IPS-18c (cell line): ENCODE results near the gene HOXA10.

ENCODE experiments used
- H3K4me3 ChIP-seq: 2 replicates; pipeline ENCODE4 v1.7.0; 2013; ENCODE audit warnings: low read depth, mild to moderate bottlenecking, low read length, moderate library complexity; ENCODE audit not compliant: insufficient read depth
- H3K9me3 ChIP-seq: one replicate; pipeline ENCODE4 v1.6.1; 2013; ENCODE audit warnings: mild to moderate bottlenecking, low read length, moderate library complexity; ENCODE audit not compliant: control insufficient read depth, insufficient read depth

HOXA10 gene

GRCh38 chr7:27165089-27165995 is 8.8 kb downstream of the HOXA10 start, which contains the start of gene HOXA9:
Gene HOXA9, minus strand, starts transcription at chr7:27165537. Its CDS starts 80 bp downstream, at chr7:27165457.
- Histone ChIP-seq H3K9me3 (peaks cover 9% of the 10 kb centered on the region), H3K4me3 (no peak within 1 kb of the TSS; the same call in 1 of the 2 replicates)

GRCh38 chr7:27164367-27165088 is 9.6 kb downstream of the HOXA10 start:
- Histone ChIP-seq H3K4me3 (no peak overlapping the region; the same call in 1 of the 2 replicates), H3K9me3 (peaks cover 12% of the 10 kb centered on the region)

- Histone ChIP-seq H3K9me3 (peaks cover 12% of the 10 kb centered on the region), H3K4me3 (no peak overlapping the region)
Measured at GRCh38 chr7:27164045-27164366, 10.1 kb downstream of the HOXA10 start.

- peaks cover 13% of the 10 kb centered on the region for H3K9me3 ChIP-seq
- H3K4me3 ChIP-seq, result no peak overlapping the region
Measured at GRCh38 chr7:27163288-27164044, 10.7 kb downstream of the HOXA10 start.

- no peak overlapping the region for H3K4me3 ChIP-seq
- H3K9me3 ChIP-seq, result peaks cover 16% of the 10 kb centered on the region
Measured at GRCh38 chr7:27162561-27163287, 11.4 kb downstream of the HOXA10 start.

- Histone ChIP-seq H3K4me3 (no peak overlapping the region), H3K9me3 (peaks cover 16% of the 10 kb centered on the region)
Measured at GRCh38 chr7:27161721-27162560, 12.2 kb downstream of the HOXA10 start.

GRCh38 chr7:27161214-27161720 is 12.9 kb downstream of the HOXA10 start:
- no peak overlapping the region for H3K4me3 ChIP-seq
- H3K9me3 ChIP-seq, result peaks cover 16% of the 10 kb centered on the region

GRCh38 chr7:27160546-27161213 is 13.4 kb downstream of the HOXA10 start:
- peaks cover 16% of the 10 kb centered on the region for H3K9me3 ChIP-seq

GRCh38 chr7:27160145-27160545 is 14.0 kb downstream of the HOXA10 start:
- peak overlapping the region; percentile 61; the same call in 1 of the 2 replicates for H3K4me3 ChIP-seq
- H3K9me3 ChIP-seq, result peaks cover 12% of the 10 kb centered on the region

More at GRCh38 chr7:27160546-27161213, 13.4 kb downstream of the HOXA10 start:
- peak overlapping the region; percentile 61 for H3K4me3 ChIP-seq

- Histone ChIP-seq H3K9me3 (peaks cover 9% of the 10 kb centered on the region), H3K4me3 (no peak overlapping the region)
Measured at GRCh38 chr7:27159266-27160144, 14.6 kb downstream of the HOXA10 start.

GRCh38 chr7:27158436-27159265 is 15.5 kb downstream of the HOXA10 start:
- Histone ChIP-seq H3K9me3 (peaks cover 9% of the 10 kb centered on the region), H3K4me3 (no peak overlapping the region)

- no peak overlapping the region for H3K4me3 ChIP-seq
Measured at GRCh38 chr7:27157702-27158431, 16.3 kb downstream of the HOXA10 start.

GRCh38 chr7:27156916-27157701 is 17.0 kb downstream of the HOXA10 start:
- Histone ChIP-seq H3K9me3 (peaks cover 9% of the 10 kb centered on the region), H3K4me3 (no peak overlapping the region)

More at GRCh38 chr7:27157702-27158431, 16.3 kb downstream of the HOXA10 start:
- peaks cover 9% of the 10 kb centered on the region for H3K9me3 ChIP-seq
